ENCODE data around the gene GPC6. TPM values are rescaled to one million over a fixed set of nuclear protein-coding genes. Genes with fewer than 3 reads are reported as not detected.

GPC6 gene
- polyA plus RNA-seq, 1 of the 3 experiments (the other 2 are of a cell fraction), result 6.7 TPM

GRCh38 chr13:93769101-93769500, 542.5 kb downstream of the GPC6 start:
- H3K27me3 ChIP-seq (ENCODE audit: insufficient read depth), result no peaks in the 10 kb centered on the region
- 90% methylated on average over 3 of the region's 3 CpGs for WGBS (ENCODE audit: low lambda C conversion rate)
- H3K36me3 ChIP-seq (replicated peaks in 1 of 2; ENCODE audit: control insufficient read depth in 1 of 2, insufficient read depth in 2 of 2, low read length in 1 of 2), result no peaks in the 10 kb centered on the region
- no peak overlapping the region for H3K9ac ChIP-seq
- no peaks in the 10 kb centered on the region for H3K9me2 ChIP-seq
- no peaks in the 10 kb centered on the region for H3F3A ChIP-seq (replicated peaks; ENCODE audit: insufficient read depth)
- H3K4me3 ChIP-seq (ENCODE audit: low read depth in 2 of 2, low read length in 1 of 2), result no peak overlapping the region
- H4K20me1 ChIP-seq (ENCODE audit: insufficient read depth), result no peaks in the 10 kb centered on the region
- no peak overlapping the region for H3K27ac ChIP-seq (ENCODE audit: low read depth in 2 of 2, low read length in 1 of 2)
- TF ChIP-seq USF2 (IDR thresholded peaks at IDR 0.05; ENCODE audit: borderline replicate concordance, low read depth, low read length), result no peak
- TF ChIP-seq CTCF (IDR thresholded peaks at IDR 0.05), result no peak
- no peak for TF ChIP-seq TCF12 (IDR thresholded peaks at IDR 0.05)
- no peak for TF ChIP-seq NFIC (IDR thresholded peaks at IDR 0.05; ENCODE audit: borderline replicate concordance)
- H3K9me3 ChIP-seq, result no peaks in the 10 kb centered on the region
- ChIA-PET CTCF (no interaction called here), POLR2A (no interaction called here)
- no peak overlapping the region for H2AFZ ChIP-seq (ENCODE audit: low read depth)
- no peak for DNase-seq
- H3K4me2 ChIP-seq, result no peak overlapping the region
- H3K79me2 ChIP-seq (ENCODE audit: insufficient read depth), result no peaks in the 10 kb centered on the region
- H3K4me1 ChIP-seq (ENCODE audit: control insufficient read depth in 1 of 2, insufficient read depth in 2 of 2, low read depth in 1 of 2, low read length in 1 of 2), result peaks cover 0 to 18% of the 10 kb centered on the region in 2 experiments; a peak in 2 of 4 replicates

GRCh38 chr13:93769607-93770006, 543.0 kb downstream of the GPC6 start:
- WGBS (ENCODE audit: low lambda C conversion rate), result 79% methylated on average over 1 of the region's 1 CpG
- Histone ChIP-seq H3K9me3 (no peaks in the 10 kb centered on the region), H3K4me2 (no peak overlapping the region), H3K4me1 (ENCODE audit: control insufficient read depth in 1 of 2, insufficient read depth in 2 of 2, low read depth in 1 of 2, low read length in 1 of 2) (peaks cover 0 to 22% of the 10 kb centered on the region in 2 experiments; a peak in 2 of 4 replicates), H4K20me1 (ENCODE audit: insufficient read depth) (no peaks in the 10 kb centered on the region), H2AFZ (ENCODE audit: low read depth) (no peak overlapping the region), H3K9ac (no peak overlapping the region), H3K36me3 (replicated peaks in 1 of 2; ENCODE audit: control insufficient read depth in 1 of 2, insufficient read depth in 2 of 2, low read length in 1 of 2) (no peaks in the 10 kb centered on the region), H3K4me3 (ENCODE audit: low read depth in 2 of 2, low read length in 1 of 2) (no peak overlapping the region), H3F3A (replicated peaks; ENCODE audit: insufficient read depth) (no peaks in the 10 kb centered on the region), H3K79me2 (ENCODE audit: insufficient read depth) (no peaks in the 10 kb centered on the region), H3K9me2 (no peaks in the 10 kb centered on the region), H3K27ac (ENCODE audit: low read depth in 2 of 2, low read length in 1 of 2) (no peak overlapping the region), H3K27me3 (ENCODE audit: insufficient read depth) (no peaks in the 10 kb centered on the region)
- POLR2A ChIA-PET, result no interaction called here
- DNase-seq, result no peak
- CTCF ChIA-PET, result no interaction called here
- no peak for TF ChIP-seq NRF1 (IDR thresholded peaks at IDR 0.05; ENCODE audit: low read depth, low read length)
- no peak for TF ChIP-seq RFX5 (IDR thresholded peaks at IDR 0.05; ENCODE audit: low read length)
- TF ChIP-seq JUND (IDR thresholded peaks at IDR 0.05), result no peak
- no peak for TF ChIP-seq RAD21 (IDR thresholded peaks at IDR 0.05; ENCODE audit: low read length)
- TF ChIP-seq ELF1 (IDR thresholded peaks at IDR 0.05), result no peak
- no peak for TF ChIP-seq FOXM1 (IDR thresholded peaks at IDR 0.05; ENCODE audit: low read depth)
- TF ChIP-seq REST (IDR thresholded peaks at IDR 0.05; ENCODE audit: low read depth, low read length), result no peak
- no peak for TF ChIP-seq ZBTB33 (IDR thresholded peaks at IDR 0.05; ENCODE audit: borderline replicate concordance, low read depth)
- no peak for TF ChIP-seq FOSL2 (IDR thresholded peaks at IDR 0.05; ENCODE audit: borderline replicate concordance, low read depth)
- TF ChIP-seq, protein P1, sequence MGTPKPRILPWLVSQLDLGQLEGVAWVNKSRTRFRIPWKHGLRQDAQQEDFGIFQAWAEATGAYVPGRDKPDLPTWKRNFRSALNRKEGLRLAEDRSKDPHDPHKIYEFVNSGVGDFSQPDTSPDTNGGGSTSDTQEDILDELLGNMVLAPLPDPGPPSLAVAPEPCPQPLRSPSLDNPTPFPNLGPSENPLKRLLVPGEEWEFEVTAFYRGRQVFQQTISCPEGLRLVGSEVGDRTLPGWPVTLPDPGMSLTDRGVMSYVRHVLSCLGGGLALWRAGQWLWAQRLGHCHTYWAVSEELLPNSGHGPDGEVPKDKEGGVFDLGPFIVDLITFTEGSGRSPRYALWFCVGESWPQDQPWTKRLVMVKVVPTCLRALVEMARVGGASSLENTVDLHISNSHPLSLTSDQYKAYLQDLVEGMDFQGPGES (IDR thresholded peaks at IDR 0.05; ENCODE audit: low read depth, low read length), result no peak
- no peak for TF ChIP-seq NFIC (IDR thresholded peaks at IDR 0.05; ENCODE audit: borderline replicate concordance)
- TF ChIP-seq USF1 (IDR thresholded peaks at IDR 0.05; ENCODE audit: borderline replicate concordance, low read depth), result no peak
- TF ChIP-seq, protein P2, sequence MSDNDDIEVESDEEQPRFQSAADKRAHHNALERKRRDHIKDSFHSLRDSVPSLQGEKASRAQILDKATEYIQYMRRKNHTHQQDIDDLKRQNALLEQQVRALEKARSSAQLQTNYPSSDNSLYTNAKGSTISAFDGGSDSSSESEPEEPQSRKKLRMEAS (IDR thresholded peaks at IDR 0.05; ENCODE audit: low read depth), result no peak
- no peak for TF ChIP-seq MXI1 (IDR thresholded peaks at IDR 0.05; ENCODE audit: low read depth, low read length)
